Smooth muscle cell of trachea (primary cell): ENCODE data around the gene PDCD2. TPM values are rescaled to one million over a fixed set of nuclear protein-coding genes. Genes with fewer than 3 reads are reported as not detected.

ENCODE experiments used
- total RNA-seq: library from RNA; depleted of rRNA; stranded (reverse); fragments of >200 nt; gene quantifications from 2 replicates; pipeline ENCODE4 v1.2.1, GENCODE V29; 2014

Gene PDCD2, protein sequence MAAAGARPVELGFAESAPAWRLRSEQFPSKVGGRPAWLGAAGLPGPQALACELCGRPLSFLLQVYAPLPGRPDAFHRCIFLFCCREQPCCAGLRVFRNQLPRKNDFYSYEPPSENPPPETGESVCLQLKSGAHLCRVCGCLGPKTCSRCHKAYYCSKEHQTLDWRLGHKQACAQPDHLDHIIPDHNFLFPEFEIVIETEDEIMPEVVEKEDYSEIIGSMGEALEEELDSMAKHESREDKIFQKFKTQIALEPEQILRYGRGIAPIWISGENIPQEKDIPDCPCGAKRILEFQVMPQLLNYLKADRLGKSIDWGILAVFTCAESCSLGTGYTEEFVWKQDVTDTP
- 49.6 and 79.7 TPM in 2 replicates for total RNA-seq

DNA sequence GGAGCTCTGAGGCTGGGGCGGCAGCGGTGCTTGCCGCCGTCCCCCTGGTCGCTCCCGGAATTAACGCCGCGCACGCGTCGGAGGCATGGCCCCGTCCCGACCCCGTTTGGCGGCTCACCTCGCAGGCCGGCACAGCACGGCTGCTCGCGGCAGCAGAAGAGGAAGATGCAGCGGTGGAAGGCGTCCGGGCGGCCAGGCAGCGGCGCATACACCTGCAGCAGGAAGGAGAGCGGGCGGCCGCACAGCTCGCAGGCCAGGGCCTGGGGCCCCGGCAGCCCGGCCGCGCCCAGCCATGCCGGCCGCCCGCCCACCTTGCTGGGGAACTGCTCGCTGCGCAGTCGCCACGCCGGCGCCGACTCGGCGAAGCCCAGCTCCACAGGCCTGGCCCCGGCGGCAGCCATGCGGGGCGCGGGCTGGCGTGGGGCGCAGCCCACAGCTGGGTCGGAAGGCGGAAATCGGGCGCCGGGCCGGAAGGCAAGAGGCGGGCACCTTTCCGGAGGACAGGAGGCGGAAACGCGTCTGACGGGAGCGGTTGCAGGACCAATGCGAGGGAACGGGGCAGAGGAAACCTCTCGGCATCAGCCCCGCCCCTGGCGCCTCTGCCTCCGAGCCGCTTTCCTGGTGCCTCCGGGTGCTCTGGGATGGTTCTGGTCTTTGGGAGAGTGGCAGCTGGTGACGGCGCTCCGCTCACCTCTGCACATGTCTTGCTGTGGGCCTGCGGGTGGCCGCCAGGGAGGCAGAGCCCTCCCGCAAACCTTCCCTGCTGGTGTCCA, at the start of gene PDCD2:
Gene PDCD2, minus strand, starts transcription at position 457 of the 773 bp plus-strand sequence. Its CDS starts 56 bp downstream, at position 401.

DNA sequence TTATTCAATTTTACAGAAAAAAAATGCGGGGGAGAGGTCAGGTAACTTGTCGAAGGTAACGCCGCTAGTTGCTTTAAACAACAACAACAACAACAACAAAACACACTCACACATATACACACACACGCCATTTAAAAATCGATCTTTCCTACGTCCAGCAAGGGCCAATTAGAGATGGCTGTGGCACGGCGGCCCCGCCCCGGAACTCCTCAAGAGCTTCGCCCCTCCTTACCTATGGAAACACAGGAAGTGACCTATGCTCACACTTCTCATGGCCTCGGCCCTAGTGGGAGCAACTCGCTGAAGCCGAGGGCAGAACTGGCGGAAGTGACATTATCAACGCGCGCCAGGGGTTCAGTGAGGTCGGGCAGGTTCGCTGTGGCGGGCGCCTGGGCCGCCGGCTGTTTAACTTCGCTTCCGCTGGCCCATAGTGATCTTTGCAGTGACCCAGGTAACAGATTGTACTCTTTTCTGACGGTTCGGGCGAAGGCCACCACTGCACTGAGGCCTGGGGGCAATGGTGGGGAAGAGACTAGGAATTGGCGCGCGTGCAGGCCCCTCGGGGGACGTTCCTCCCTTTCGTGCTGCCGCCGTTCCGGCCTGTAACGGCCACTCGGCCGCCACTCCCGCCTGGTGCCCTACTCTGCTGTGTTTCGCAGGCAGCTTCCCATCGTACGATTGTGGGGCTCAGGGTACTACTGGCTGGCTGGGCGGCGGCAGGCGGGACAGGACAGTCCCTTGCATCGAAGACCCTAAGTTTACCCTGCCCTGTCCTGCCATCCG, 30.2 kb downstream of the PDCD2 start, which contains the start of gene TBP:
Gene TBP, plus strand, starts transcription at position 357 of the 783 bp plus-strand sequence. CDS start 2,661 bp downstream, outside the sequence.

DNA sequence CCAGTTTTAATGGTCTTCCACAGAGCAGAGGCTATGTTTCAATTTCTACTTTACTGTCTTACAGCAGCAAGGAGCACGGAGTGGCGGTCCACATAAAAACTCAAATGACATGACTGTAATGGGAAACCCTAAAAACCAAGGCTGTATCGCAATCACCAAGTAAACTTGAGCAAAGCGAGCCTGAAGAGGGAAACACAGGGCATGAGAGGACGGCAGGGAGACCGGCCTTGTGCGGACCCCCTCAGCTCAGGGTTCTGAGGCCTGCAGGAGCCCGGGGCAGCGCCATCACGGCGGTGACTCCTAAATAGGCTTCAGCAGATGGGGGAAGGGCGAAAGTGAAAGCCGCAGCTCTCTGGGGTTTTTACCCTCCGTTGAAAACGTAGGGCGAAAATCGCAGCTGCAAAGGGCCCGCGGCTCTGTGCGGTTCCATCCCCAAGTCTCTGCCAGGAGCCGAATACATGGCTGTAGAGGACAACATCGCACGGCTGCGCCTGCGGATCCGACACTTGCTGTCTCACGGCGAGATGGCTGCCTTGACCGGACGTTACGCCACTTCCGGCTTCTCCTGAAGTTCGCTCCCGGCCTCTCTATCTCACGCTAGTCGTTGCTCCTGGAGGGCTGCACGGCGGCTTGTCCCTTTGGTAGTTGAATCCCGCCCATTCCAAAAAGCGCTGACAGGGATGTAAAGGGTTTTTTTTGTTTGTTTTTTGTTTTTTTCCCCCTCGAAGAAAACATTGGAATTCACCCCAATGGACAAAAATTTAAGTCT, 31.5 kb downstream of the PDCD2 start, which contains the start of gene PSMB1:
Gene PSMB1, minus strand, starts transcription at position 543 of the 769 bp plus-strand sequence. Its CDS starts 65 bp downstream, at position 478.

Other genes starting within 250 kb of the PDCD2 start
- 175 and 342 TPM in 2 replicates for gene PSMB1, start 31.3 kb downstream of the PDCD2 start, total RNA-seq
- gene TBP, start 30.3 kb downstream of the PDCD2 start, total RNA-seq, result 8.9 and 11.2 TPM in 2 replicates